ENCODE measurements around the gene CD1D.

DNA sequence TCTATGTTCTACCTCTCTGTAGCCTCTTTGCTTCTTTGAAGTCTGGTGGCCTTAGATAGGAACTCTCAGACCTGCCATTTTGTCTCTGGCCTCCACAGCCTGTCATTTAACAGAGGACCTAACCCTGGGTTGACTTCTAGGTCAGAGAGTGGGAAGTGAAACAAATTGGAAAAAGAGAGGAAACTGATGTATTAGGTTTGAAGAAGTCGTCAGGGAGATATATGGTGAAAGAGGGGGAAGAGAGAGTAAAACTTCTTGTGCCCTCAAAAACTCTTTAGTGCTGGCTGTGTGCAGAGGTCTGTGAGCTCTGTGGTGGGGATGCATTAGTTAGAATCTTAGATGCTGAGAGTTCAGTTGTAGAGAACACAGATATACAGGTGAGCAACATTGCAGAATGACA is 30.2 kb upstream of the CD1D start:
- TF ChIP-seq, protein P1, sequence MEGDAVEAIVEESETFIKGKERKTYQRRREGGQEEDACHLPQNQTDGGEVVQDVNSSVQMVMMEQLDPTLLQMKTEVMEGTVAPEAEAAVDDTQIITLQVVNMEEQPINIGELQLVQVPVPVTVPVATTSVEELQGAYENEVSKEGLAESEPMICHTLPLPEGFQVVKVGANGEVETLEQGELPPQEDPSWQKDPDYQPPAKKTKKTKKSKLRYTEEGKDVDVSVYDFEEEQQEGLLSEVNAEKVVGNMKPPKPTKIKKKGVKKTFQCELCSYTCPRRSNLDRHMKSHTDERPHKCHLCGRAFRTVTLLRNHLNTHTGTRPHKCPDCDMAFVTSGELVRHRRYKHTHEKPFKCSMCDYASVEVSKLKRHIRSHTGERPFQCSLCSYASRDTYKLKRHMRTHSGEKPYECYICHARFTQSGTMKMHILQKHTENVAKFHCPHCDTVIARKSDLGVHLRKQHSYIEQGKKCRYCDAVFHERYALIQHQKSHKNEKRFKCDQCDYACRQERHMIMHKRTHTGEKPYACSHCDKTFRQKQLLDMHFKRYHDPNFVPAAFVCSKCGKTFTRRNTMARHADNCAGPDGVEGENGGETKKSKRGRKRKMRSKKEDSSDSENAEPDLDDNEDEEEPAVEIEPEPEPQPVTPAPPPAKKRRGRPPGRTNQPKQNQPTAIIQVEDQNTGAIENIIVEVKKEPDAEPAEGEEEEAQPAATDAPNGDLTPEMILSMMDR (IDR thresholded peaks at IDR 0.05): no peak
- TF ChIP-seq POLR2AphosphoS5 (IDR thresholded peaks at IDR 0.05): no peak
- TF ChIP-seq POLR2A (IDR thresholded peaks at IDR 0.05): no peak
